Liver (tissue), 9 donors: ENCODE data around the gene SLC25A25. TPM values are rescaled to one million over a fixed set of nuclear protein-coding genes. Genes with fewer than 3 reads are reported as not detected.

Experiments used
- DNase-seq: peaks from one replicate; pipeline ENCODE4 v3.0.0-alpha.2; 2017; ENCODE audit warnings: low spot score
- H3K27ac ChIP-seq, 2 donors: one replicate each; pipeline ENCODE4 v1.7.0; 2013; ENCODE audit warnings: inconsistent platforms in 2 of 2, low read length in 2 of 2, control low read depth in 1 of 2, low read depth in 1 of 2, mild to moderate bottlenecking in 1 of 2
- H3K27me3 ChIP-seq, 4 donors: one replicate each; pipeline versions ENCODE4 v1.6.1 to v1.7.0; 2013; ENCODE audit warnings: low read length in 3 of 4, inconsistent platforms in 1 of 4, mild to moderate bottlenecking in 1 of 4, moderate library complexity in 1 of 4; ENCODE audit not compliant: control insufficient read depth in 4 of 4, insufficient read depth in 4 of 4
- H3K36me3 ChIP-seq, 4 donors: one replicate each; pipeline versions ENCODE4 v1.6.1 to v1.7.0; 2013; ENCODE audit warnings: low read length in 3 of 4, mild to moderate bottlenecking in 3 of 4, low read depth in 1 of 4, moderate library complexity in 1 of 4; ENCODE audit not compliant: control insufficient read depth in 4 of 4, insufficient read depth in 3 of 4
- H3K4me1 ChIP-seq, 4 donors: one replicate each; pipeline versions ENCODE4 v1.6.1 to v1.7.0; 2013; ENCODE audit warnings: low read length in 3 of 4, mild to moderate bottlenecking in 3 of 4, moderate library complexity in 1 of 4; ENCODE audit not compliant: control insufficient read depth in 4 of 4, insufficient read depth in 4 of 4
- H3K4me3 ChIP-seq, 3 donors: one replicate each; pipeline versions ENCODE4 v1.6.1 to v1.7.0; 2013; ENCODE audit warnings: low read length in 3 of 3, control low read depth in 1 of 3, low read depth in 1 of 3, mild to moderate bottlenecking in 1 of 3
- H3K9ac ChIP-seq, 2 donors: one replicate each; pipeline ENCODE4 v1.7.0; 2013; ENCODE audit warnings: low read length in 2 of 2, mild to moderate bottlenecking in 2 of 2, moderate library complexity in 2 of 2, control low read depth in 1 of 2, low read depth in 1 of 2
- H3K9me3 ChIP-seq, 4 donors: one replicate each; pipeline versions ENCODE4 v1.6.1 to v1.7.0; 2013; ENCODE audit warnings: low read length in 3 of 4; ENCODE audit not compliant: control insufficient read depth in 4 of 4
- ATF3 ChIP-seq: IDR thresholded peaks from 2 replicates; pipeline ENCODE4 v1.6.1; 2016; ENCODE audit warnings: antibody characterized with exemption
- EGR1 ChIP-seq, 2 donors: IDR thresholded peaks; 2 replicates each; pipeline ENCODE4 v1.6.1; 2016 to 2018; ENCODE audit warnings: antibody characterized with exemption in 2 of 2, low read depth in 2 of 2
- FOXA1 ChIP-seq: IDR thresholded peaks from 2 replicates; pipeline ENCODE4 v1.6.1; 2016; ENCODE audit warnings: antibody characterized with exemption
- FOXA2 ChIP-seq: IDR thresholded peaks from 2 replicates; pipeline ENCODE4 v1.6.1; 2016; ENCODE audit warnings: antibody characterized with exemption
- GABPA ChIP-seq, 2 donors: IDR thresholded peaks in 1 of 2; conservative IDR thresholded peaks in 1 of 2; 2 replicates each; pipeline ENCODE4 v1.6.1; 2016; ENCODE audit warnings: antibody characterized with exemption in 2 of 2, mild to moderate bottlenecking in 1 of 2, moderate library complexity in 1 of 2
- HNF4A ChIP-seq, 2 donors: conservative IDR thresholded peaks; 2 replicates each; pipeline ENCODE4 v1.6.1; 2016; ENCODE audit warnings: antibody characterized with exemption in 2 of 2, mild to moderate bottlenecking in 2 of 2
- HNF4G ChIP-seq: IDR thresholded peaks from 2 replicates; pipeline ENCODE4 v1.6.1; 2016; ENCODE audit warnings: antibody characterized with exemption
- JUND ChIP-seq, 2 donors: IDR thresholded peaks; 2 replicates each; pipeline ENCODE4 v1.6.1; 2016; ENCODE audit warnings: antibody characterized with exemption in 2 of 2
- NR2F2 ChIP-seq: IDR thresholded peaks from 2 replicates; pipeline ENCODE4 v1.6.1; 2016; ENCODE audit warnings: antibody characterized with exemption
- RAD21 ChIP-seq, 2 donors: IDR thresholded peaks; 2 replicates each; pipeline ENCODE4 v1.6.1; 2016; ENCODE audit warnings: antibody characterized with exemption in 2 of 2, mild to moderate bottlenecking in 2 of 2
- RXRA ChIP-seq, 2 donors: IDR thresholded peaks; 2 replicates each; pipeline ENCODE4 v1.6.1; 2017 to 2018; ENCODE audit warnings: antibody characterized with exemption in 2 of 2, mild to moderate bottlenecking in 1 of 2
- SP1 ChIP-seq: IDR thresholded peaks from 2 replicates; pipeline ENCODE4 v1.6.1; 2018; ENCODE audit warnings: antibody characterized with exemption, mild to moderate bottlenecking
- TAF1 ChIP-seq: conservative IDR thresholded peaks from 2 replicates; pipeline ENCODE4 v1.6.1; 2016; ENCODE audit warnings: antibody characterized with exemption, mild to moderate bottlenecking
- YY1 ChIP-seq: IDR thresholded peaks from 2 replicates; pipeline ENCODE4 v1.6.1; 2016; ENCODE audit warnings: antibody characterized with exemption, mild to moderate bottlenecking
- WGBS: extraction: QIAGEN DNeasy Blood & Tissue Kit; methylation state at CpG from one replicate; pipeline ENCODE4 v1.1.7; 2013; 5-methylcytosine and 5-hydroxymethylcytosine counted together
- polyA plus RNA-seq, 2 donors: library from polyadenylated mRNA; stranded (reverse) in 1 of 2; unstranded in 1 of 2; fragments of 200-250 nt in 1 of 2; fragments of >200 nt in 1 of 2; fragmentation: Nextera tagmentation in 1 of 2; extraction: Ambion mirVana in 1 of 2; gene quantifications; one replicate each; pipeline versions ENCODE4 v1.2.1 to v1.2.3, GENCODE V29; 2013 to 2015
- total RNA-seq, 2 donors: library from RNA; depleted of rRNA; stranded (reverse); fragments of >200 nt; gene quantifications; one replicate each; pipeline ENCODE4 v1.2.3, GENCODE V29; 2014
- TF ChIP-seq, protein P1 (sequence below): IDR thresholded peaks from 2 replicates; pipeline ENCODE4 v1.6.1; 2016; ENCODE audit warnings: antibody characterized with exemption
- donor health status: healthy.
- donor health status: healthy.
- donor health status: healthy.
- donor health status: healthy.
- donor health status: healthy.

Gene SLC25A25
- total and polyA plus RNA-seq, 4 donors: 21.7 to 74.6 (median 39.3) TPM

DNA sequence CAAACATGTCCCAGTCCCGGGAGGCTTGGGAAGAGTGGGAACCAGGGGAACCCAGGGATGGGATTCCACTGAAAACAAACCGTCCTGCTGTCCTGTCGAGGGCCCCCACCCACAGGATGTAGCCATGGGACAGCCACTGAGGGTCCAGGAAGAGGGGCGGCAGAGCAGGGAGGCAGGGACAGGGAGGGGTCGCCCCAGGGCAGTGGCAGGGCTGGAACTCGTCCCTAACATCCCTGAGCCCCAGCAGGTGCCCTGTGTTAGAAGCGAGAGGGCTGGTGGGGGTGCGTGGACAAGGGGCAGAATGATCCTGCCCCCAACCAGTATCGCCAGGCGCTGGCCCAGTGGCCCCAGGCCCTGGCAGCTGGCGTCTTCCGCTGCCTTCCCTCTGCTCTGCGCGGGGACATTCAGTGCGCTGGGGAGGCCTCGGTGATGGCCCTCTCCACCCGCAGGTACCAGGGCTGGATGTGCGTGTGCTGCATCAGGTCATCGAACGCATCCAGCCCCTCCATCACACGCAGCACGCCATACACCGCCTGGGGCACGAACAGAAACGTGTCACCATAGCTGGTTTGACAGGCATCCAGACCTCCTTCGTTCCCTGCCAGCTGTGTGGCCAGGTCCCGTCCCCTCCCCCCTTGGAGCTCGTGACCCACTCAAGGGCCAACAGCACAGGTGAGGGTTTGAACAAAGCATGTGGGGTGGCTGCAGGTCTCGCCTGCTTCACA is 52.9 kb downstream of the SLC25A25 start:
- no peak for DNase-seq
- no peaks in the 10 kb centered on the region for H3K27me3 ChIP-seq
- H3K27ac ChIP-seq: no peak overlapping the region
- no peak for TF ChIP-seq NR2F2
- no peak for TF ChIP-seq FOXA1
- no peak for TF ChIP-seq RXRA (IDR thresholded peaks at IDR 0.05)
- no peak for TF ChIP-seq FOXA2
- TF ChIP-seq HNF4A (conservative IDR thresholded peaks at IDR 0.05): no peak
- TF ChIP-seq JUND (IDR thresholded peaks at IDR 0.05): no peak
- H3K36me3 ChIP-seq: peaks cover 3 to 24% (median 7%) of the 10 kb centered on the region in 4 donors
- H3K9ac ChIP-seq: no peak overlapping the region
- 88% methylated on average over 29 of the region's 29 CpGs for WGBS
- peaks cover 3 to 28% (median 16%) of the 10 kb centered on the region in 4 donors for H3K4me1 ChIP-seq
- no peaks in the 10 kb centered on the region for H3K9me3 ChIP-seq
- no peak overlapping the region for H3K4me3 ChIP-seq

- Histone ChIP-seq H3K27ac (no peak overlapping the region), H3K36me3 (peaks cover 3 to 24% (median 7%) of the 10 kb centered on the region in 4 donors), H3K4me1 (peaks cover 3 to 30% (median 19%) of the 10 kb centered on the region in 4 donors), H3K9me3 (no peaks in the 10 kb centered on the region), H3K4me3 (no peak overlapping the region), H3K27me3 (no peaks in the 10 kb centered on the region), H3K9ac (no peak overlapping the region)
- TF ChIP-seq NR2F2 (no peak), EGR1 (IDR thresholded peaks at IDR 0.05; ENCODE audit: low read depth in 2 of 2) (no peak)
- DNase-seq: no peak
- 96% methylated on average over 5 of the region's 5 CpGs for WGBS
These were observed 53.4 kb downstream of the SLC25A25 start for GRCh38 chr9:128121466-128121810.

- TF ChIP-seq EGR1 (IDR thresholded peaks at IDR 0.05; ENCODE audit: low read depth in 2 of 2) (no peak), FOXA2 (no peak), GABPA (IDR thresholded peaks at IDR 0.05 in 1 of 2, conservative IDR thresholded peaks at IDR 0.05 in 1 of 2) (no peak), ATF3 (no peak), HNF4G (no peak), SP1 (no peak), RAD21 (IDR thresholded peaks at IDR 0.05) (no peak), JUND (IDR thresholded peaks at IDR 0.05) (no peak)
- Histone ChIP-seq H3K36me3 (peaks cover 3 to 24% (median 7%) of the 10 kb centered on the region in 4 donors), H3K9ac (no peak overlapping the region), H3K27me3 (no peaks in the 10 kb centered on the region), H3K27ac (no peak overlapping the region), H3K4me1 (peaks cover 6 to 31% (median 18%) of the 10 kb centered on the region in 4 donors), H3K4me3 (no peak overlapping the region), H3K9me3 (no peaks in the 10 kb centered on the region)
- DNase-seq: no peak
- WGBS: 90% methylated on average over 27 of the region's 27 CpGs
These were observed 54.1 kb downstream of the SLC25A25 start for GRCh38 chr9:128121924-128122808.

DNA sequence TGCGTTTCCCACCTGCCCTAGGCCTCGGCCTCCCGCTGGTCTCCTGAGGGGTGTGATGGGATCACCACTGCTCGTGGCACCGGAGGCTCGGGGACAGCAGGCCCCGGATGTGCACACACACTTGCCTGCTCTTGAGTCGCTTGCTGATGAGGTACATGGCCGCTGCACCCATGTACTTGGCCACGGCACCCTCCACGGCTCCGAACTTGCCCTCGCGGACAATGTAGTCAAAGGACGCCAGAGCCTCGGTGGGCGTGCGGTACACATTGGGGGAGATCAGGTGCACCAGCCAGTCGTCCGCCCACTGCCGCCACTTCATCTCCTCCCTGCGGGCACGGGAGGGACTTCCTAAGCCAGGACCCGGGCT is 54.8 kb downstream of the SLC25A25 start:
- WGBS: 97% methylated on average over 24 of the region's 24 CpGs
- Histone ChIP-seq H3K4me3 (no peak overlapping the region), H3K4me1 (peaks cover 6 to 24% (median 15%) of the 10 kb centered on the region in 4 donors), H3K27ac (no peak overlapping the region), H3K9ac (no peak overlapping the region), H3K36me3 (peaks cover 3 to 24% (median 7%) of the 10 kb centered on the region in 4 donors), H3K27me3 (no peaks in the 10 kb centered on the region), H3K9me3 (no peaks in the 10 kb centered on the region)
- TF ChIP-seq HNF4A (conservative IDR thresholded peaks at IDR 0.05) (no peak), YY1 (no peak), GABPA (IDR thresholded peaks at IDR 0.05 in 1 of 2, conservative IDR thresholded peaks at IDR 0.05 in 1 of 2) (no peak), FOXA2 (no peak), FOXA1 (no peak), EGR1 (IDR thresholded peaks at IDR 0.05; ENCODE audit: low read depth in 2 of 2) (no peak), RXRA (IDR thresholded peaks at IDR 0.05) (no peak), JUND (IDR thresholded peaks at IDR 0.05) (no peak), SP1 (no peak), ATF3 (no peak), RAD21 (IDR thresholded peaks at IDR 0.05) (no peak), TAF1 (no peak), NR2F2 (no peak), HNF4G (no peak)
- TF ChIP-seq, protein P1, sequence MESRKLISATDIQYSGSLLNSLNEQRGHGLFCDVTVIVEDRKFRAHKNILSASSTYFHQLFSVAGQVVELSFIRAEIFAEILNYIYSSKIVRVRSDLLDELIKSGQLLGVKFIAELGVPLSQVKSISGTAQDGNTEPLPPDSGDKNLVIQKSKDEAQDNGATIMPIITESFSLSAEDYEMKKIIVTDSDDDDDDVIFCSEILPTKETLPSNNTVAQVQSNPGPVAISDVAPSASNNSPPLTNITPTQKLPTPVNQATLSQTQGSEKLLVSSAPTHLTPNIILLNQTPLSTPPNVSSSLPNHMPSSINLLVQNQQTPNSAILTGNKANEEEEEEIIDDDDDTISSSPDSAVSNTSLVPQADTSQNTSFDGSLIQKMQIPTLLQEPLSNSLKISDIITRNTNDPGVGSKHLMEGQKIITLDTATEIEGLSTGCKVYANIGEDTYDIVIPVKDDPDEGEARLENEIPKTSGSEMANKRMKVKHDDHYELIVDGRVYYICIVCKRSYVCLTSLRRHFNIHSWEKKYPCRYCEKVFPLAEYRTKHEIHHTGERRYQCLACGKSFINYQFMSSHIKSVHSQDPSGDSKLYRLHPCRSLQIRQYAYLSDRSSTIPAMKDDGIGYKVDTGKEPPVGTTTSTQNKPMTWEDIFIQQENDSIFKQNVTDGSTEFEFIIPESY: no peak
- DNase-seq: no peak
